GM23338 (cell line): Measurements from ENCODE around the gene KCNH6. TPM values are rescaled to one million over a fixed set of nuclear protein-coding genes. Genes with fewer than 3 reads are reported as not detected.

Source experiments
- ATAC-seq: fragments of 200-7000 bp; cut with Tn5 transposase; 3 replicates; pipeline ENCODE4 v1.9.1; 2020
- DNase-seq: peaks from one replicate; pipeline ENCODE4 v3.0.0-alpha.2; 2015; ENCODE audit warnings: low spot score
- H2AFZ ChIP-seq: fragments of 200-600 bp; sonication (generic); 2 replicates; pipeline ENCODE4 v1.8.0; 2016; ENCODE audit warnings: antibody characterized with exemption, mild to moderate bottlenecking, moderate library complexity
- H3F3A ChIP-seq: fragments of 200-600 bp; sonication (generic); replicated peaks from 2 replicates; pipeline ENCODE4 v1.8.0; 2017; ENCODE audit warnings: antibody characterized with exemption, mixed run types, low read depth
- H3K27ac ChIP-seq: fragments of 200-600 bp; sonication (generic); 2 replicates; pipeline ENCODE4 v1.6.1; 2016; ENCODE audit warnings: low read depth
- H3K27me3 ChIP-seq: fragments of 200-600 bp; sonication (generic); 2 replicates; pipeline ENCODE4 v1.8.0; 2016; ENCODE audit warnings: mild to moderate bottlenecking, mixed run types, moderate library complexity; ENCODE audit not compliant: insufficient read depth
- H3K36me3 ChIP-seq: fragments of 200-600 bp; sonication (generic); 2 replicates; pipeline ENCODE4 v1.8.0; 2016; ENCODE audit warnings: mild to moderate bottlenecking; ENCODE audit not compliant: insufficient read depth
- H3K4me1 ChIP-seq: fragments of 200-600 bp; sonication (generic); 2 replicates; pipeline ENCODE4 v1.8.0; 2016; ENCODE audit warnings: mild to moderate bottlenecking, moderate library complexity; ENCODE audit not compliant: insufficient read depth
- H3K4me2 ChIP-seq: fragments of 200-600 bp; sonication (generic); 2 replicates; pipeline ENCODE4 v1.7.1; 2017; ENCODE audit warnings: mixed run types
- H3K4me3 ChIP-seq: fragments of 200-600 bp; sonication (generic); 2 replicates; pipeline ENCODE4 v1.6.1; 2016; ENCODE audit warnings: mixed run types
- H3K79me2 ChIP-seq: fragments of 200-600 bp; sonication (generic); replicated peaks from 2 replicates; pipeline ENCODE4 v1.8.0; 2017; ENCODE audit warnings: mild to moderate bottlenecking; ENCODE audit not compliant: insufficient read depth
- H3K9me2 ChIP-seq: fragments of 200-600 bp; sonication (generic); 2 replicates; pipeline ENCODE4 v1.8.0; 2017; ENCODE audit not compliant: insufficient read depth
- H4K20me1 ChIP-seq: fragments of 200-600 bp; sonication (generic); replicated peaks from 2 replicates; pipeline ENCODE4 v1.8.0; 2017; ENCODE audit warnings: mild to moderate bottlenecking; ENCODE audit not compliant: insufficient read depth
- H3K27ac Mint-ChIP-seq: 2 replicates; pipeline ENCODE4 v1.8.0; 2020; ENCODE audit warnings: inconsistent platforms, mild to moderate bottlenecking, moderate library complexity, mixed read lengths
- H3K27me3 Mint-ChIP-seq: 3 replicates; pipeline ENCODE4 v1.8.0; 2022; ENCODE audit warnings: low read depth, mild to moderate bottlenecking, moderate library complexity, mixed read lengths, inconsistent platforms; ENCODE audit not compliant: insufficient read depth, poor library complexity
- H3K36me3 Mint-ChIP-seq: 3 replicates; pipeline ENCODE4 v1.8.0; 2021; ENCODE audit warnings: low read depth, mild to moderate bottlenecking, inconsistent platforms, moderate library complexity, mixed read lengths
- H3K4me1 Mint-ChIP-seq: 3 replicates; pipeline ENCODE4 v1.8.0; 2020; ENCODE audit warnings: mild to moderate bottlenecking, inconsistent platforms, mixed read lengths
- H3K4me3 Mint-ChIP-seq: 3 replicates; pipeline ENCODE4 v1.8.0; 2021; ENCODE audit warnings: moderate library complexity, mild to moderate bottlenecking, inconsistent platforms, mixed read lengths
- H3K9me3 Mint-ChIP-seq: 3 replicates; pipeline ENCODE4 v1.8.0; 2020; ENCODE audit warnings: moderate library complexity, mild to moderate bottlenecking, inconsistent platforms, mixed read lengths
- CREB1 ChIP-seq: fragments of 250-450 bp; sonication (Bioruptor Pico); IDR thresholded peaks from 2 replicates; pipeline ENCODE4 v1.5.0; 2020; ENCODE audit warnings: low read depth, mild to moderate bottlenecking, moderate library complexity
- ETS1 ChIP-seq: IDR thresholded peaks from 2 replicates; pipeline ENCODE4 v1.6.1; 2016; ENCODE audit warnings: antibody characterized with exemption
- EZH2 ChIP-seq: fragments of 200-600 bp; sonication (generic); IDR thresholded peaks from one replicate; pipeline ENCODE4 v1.8.0; 2017; ENCODE audit warnings: antibody characterized with exemption, mild to moderate bottlenecking, low read depth; ENCODE audit not compliant: unreplicated experiment
- EZH2phosphoT487 ChIP-seq: fragments of 200-600 bp; sonication (generic); IDR thresholded peaks from one replicate; pipeline ENCODE4 v1.8.1; 2018; ENCODE audit warnings: antibody characterized with exemption; ENCODE audit not compliant: unreplicated experiment
- JUNB ChIP-seq: IDR thresholded peaks from one replicate; pipeline ENCODE4 v1.6.1; 2016; ENCODE audit warnings: antibody characterized with exemption; ENCODE audit not compliant: unreplicated experiment
- NANOG ChIP-seq: IDR thresholded peaks from 2 replicates; pipeline ENCODE4 v1.6.1; 2016; ENCODE audit warnings: antibody characterized with exemption, borderline replicate concordance
- POLR2AphosphoS5 ChIP-seq: IDR thresholded peaks from 2 replicates; pipeline ENCODE4 v1.6.1; 2016; ENCODE audit warnings: antibody characterized with exemption, low read depth
- REST ChIP-seq: IDR thresholded peaks from one replicate; pipeline ENCODE4 v1.6.1; 2018; ENCODE audit warnings: antibody characterized with exemption; ENCODE audit not compliant: unreplicated experiment
- STAT1 ChIP-seq: IDR thresholded peaks from one replicate; pipeline ENCODE4 v1.6.1; 2016; ENCODE audit warnings: antibody characterized with exemption; ENCODE audit not compliant: unreplicated experiment
- ZNF114 ChIP-seq: fragments of 250-450 bp; sonication (Bioruptor Pico); IDR thresholded peaks from 2 replicates; pipeline ENCODE4 v1.5.0; 2020; ENCODE audit warnings: mild to moderate bottlenecking, moderate library complexity
- ZNF331 ChIP-seq: fragments of 250-450 bp; sonication (Bioruptor Pico); IDR thresholded peaks from 2 replicates; pipeline ENCODE4 v1.5.0; 2020; ENCODE audit warnings: low read depth, mild to moderate bottlenecking, moderate library complexity
- ZNF462 ChIP-seq: fragments of 250-450 bp; sonication (Bioruptor Pico); IDR thresholded peaks from 2 replicates; pipeline ENCODE4 v1.5.0; 2020; ENCODE audit warnings: mild to moderate bottlenecking, moderate library complexity
- polyA plus RNA-seq: library from polyadenylated mRNA; unstranded; fragments of >200 nt; fragmentation: Nextera tagmentation; extraction: Ambion mirVana; gene quantifications from 2 replicates; pipeline ENCODE4 v1.2.1, GENCODE V29; 2016
- total RNA-seq: library from RNA; depleted of rRNA; stranded (reverse); fragments of >200 nt; shearing (Covaris generic); gene quantifications from 2 replicates; pipeline ENCODE4 v1.2.3, GENCODE V29; 2014
- TF ChIP-seq, protein P1 (sequence below), 2 experiments: fragments of 200-600 bp in 1 of 2; sonication (generic) in 1 of 2; conservative IDR thresholded peaks; 2 replicates each; pipeline versions ENCODE4 v1.5.1 to v1.6.1; 2016 to 2017; ENCODE audit warnings: antibody characterized with exemption in 2 of 2, low read depth in 2 of 2, mild to moderate bottlenecking in 2 of 2, moderate library complexity in 1 of 2

Gene KCNH6
- total and polyA plus RNA-seq, 2 experiments from 2014 or later: 1.3 to 2.8 TPM

- H3K36me3 ChIP-seq: no peaks in the 10 kb centered on the region
- no peaks in the 10 kb centered on the region for H3K79me2 ChIP-seq
- H3K4me1 Mint-ChIP-seq: peaks cover 24% of the 10 kb centered on the region
- H4K20me1 ChIP-seq: no peaks in the 10 kb centered on the region
- no peak overlapping the region for H3K4me2 ChIP-seq
- H3K27ac Mint-ChIP-seq: no peak overlapping the region
- H3K9me3 Mint-ChIP-seq: no peaks in the 10 kb centered on the region
- no peaks in the 10 kb centered on the region for H3K27me3 ChIP-seq
- H3K4me1 ChIP-seq: no peaks in the 10 kb centered on the region
- H3K27me3 Mint-ChIP-seq: peaks cover 8% of the 10 kb centered on the region
- no peak for DNase-seq
- no peak overlapping the region for H3K4me3 ChIP-seq
- H3K36me3 Mint-ChIP-seq: no peaks in the 10 kb centered on the region
- no peaks in the 10 kb centered on the region for H3F3A ChIP-seq
- H2AFZ ChIP-seq: no peak overlapping the region
- H3K9me2 ChIP-seq: no peaks in the 10 kb centered on the region
- H3K27ac ChIP-seq: no peak overlapping the region
- TF ChIP-seq ZNF331 (no peak), STAT1 (no peak), EZH2phosphoT487 (no peak), CREB1 (CRISPR knock-in tag) (no peak), ETS1 (no peak), ZNF462 (CRISPR knock-in tag) (no peak), JUNB (no peak), EZH2 (no peak), NANOG (no peak), REST (no peak), POLR2AphosphoS5 (no peak), ZNF114 (CRISPR knock-in tag) (no peak)
- TF ChIP-seq, protein P1, sequence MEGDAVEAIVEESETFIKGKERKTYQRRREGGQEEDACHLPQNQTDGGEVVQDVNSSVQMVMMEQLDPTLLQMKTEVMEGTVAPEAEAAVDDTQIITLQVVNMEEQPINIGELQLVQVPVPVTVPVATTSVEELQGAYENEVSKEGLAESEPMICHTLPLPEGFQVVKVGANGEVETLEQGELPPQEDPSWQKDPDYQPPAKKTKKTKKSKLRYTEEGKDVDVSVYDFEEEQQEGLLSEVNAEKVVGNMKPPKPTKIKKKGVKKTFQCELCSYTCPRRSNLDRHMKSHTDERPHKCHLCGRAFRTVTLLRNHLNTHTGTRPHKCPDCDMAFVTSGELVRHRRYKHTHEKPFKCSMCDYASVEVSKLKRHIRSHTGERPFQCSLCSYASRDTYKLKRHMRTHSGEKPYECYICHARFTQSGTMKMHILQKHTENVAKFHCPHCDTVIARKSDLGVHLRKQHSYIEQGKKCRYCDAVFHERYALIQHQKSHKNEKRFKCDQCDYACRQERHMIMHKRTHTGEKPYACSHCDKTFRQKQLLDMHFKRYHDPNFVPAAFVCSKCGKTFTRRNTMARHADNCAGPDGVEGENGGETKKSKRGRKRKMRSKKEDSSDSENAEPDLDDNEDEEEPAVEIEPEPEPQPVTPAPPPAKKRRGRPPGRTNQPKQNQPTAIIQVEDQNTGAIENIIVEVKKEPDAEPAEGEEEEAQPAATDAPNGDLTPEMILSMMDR (conservative IDR thresholded peaks at IDR 0.05; ENCODE audit: low read depth in 2 of 2): no peak
- H3K4me3 Mint-ChIP-seq: no peak overlapping the region
- ATAC-seq: no peak
Observed at GRCh38 chr17:63528183-63528582, 5.0 kb downstream of the KCNH6 start.
